ENCODE measurements around the gene KIAA0753.
A peak's percentile ranks its signal among the peaks of the same experiment; 100 is the strongest.
"Not testable (repeated sequence)": the region's sequence is repeated elsewhere in the genome, so short reads cannot be mapped to it uniquely, and the experiment has no call there.

The KIAA0753 gene

DNA sequence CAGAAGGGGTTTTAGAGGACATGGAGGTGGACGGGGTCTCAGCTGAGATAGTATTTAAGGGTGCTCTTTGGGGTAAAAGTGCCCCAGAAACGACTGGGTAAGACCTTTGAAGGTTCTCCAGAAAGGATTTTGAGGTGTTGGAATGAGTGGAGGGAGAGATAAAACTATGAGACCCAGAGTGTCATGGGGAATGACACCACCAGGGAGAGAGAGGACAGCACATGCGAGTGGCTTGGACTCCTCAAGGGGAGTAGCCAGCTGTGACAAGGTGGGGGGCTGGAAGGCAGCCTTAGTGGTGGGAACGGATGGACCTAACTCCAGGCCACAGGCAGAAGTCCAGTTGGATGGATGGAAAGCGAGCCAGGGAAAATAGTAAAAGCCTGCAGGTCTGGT lies 64.9 kb downstream of the KIAA0753 start:
- Histone ChIP-seq H3K4me3 (replicated peaks; ENCODE audit: insufficient read depth, low read length) (no peak overlapping the region), H3K27ac (replicated peaks) (no peak overlapping the region), H3K27me3 (ENCODE audit: insufficient read depth, poor library complexity, severe bottlenecking) (no peaks in the 10 kb centered on the region)
- TF ChIP-seq POLR2AphosphoS5 (IDR thresholded peaks at IDR 0.05; ENCODE audit: low read depth) (no peak), GABPA (IDR thresholded peaks at IDR 0.05; ENCODE audit: low read depth) (no peak), SPI1 (IDR thresholded peaks at IDR 0.05; ENCODE audit: borderline replicate concordance, low read depth) (no peak)
- TF ChIP-seq, protein P1, sequence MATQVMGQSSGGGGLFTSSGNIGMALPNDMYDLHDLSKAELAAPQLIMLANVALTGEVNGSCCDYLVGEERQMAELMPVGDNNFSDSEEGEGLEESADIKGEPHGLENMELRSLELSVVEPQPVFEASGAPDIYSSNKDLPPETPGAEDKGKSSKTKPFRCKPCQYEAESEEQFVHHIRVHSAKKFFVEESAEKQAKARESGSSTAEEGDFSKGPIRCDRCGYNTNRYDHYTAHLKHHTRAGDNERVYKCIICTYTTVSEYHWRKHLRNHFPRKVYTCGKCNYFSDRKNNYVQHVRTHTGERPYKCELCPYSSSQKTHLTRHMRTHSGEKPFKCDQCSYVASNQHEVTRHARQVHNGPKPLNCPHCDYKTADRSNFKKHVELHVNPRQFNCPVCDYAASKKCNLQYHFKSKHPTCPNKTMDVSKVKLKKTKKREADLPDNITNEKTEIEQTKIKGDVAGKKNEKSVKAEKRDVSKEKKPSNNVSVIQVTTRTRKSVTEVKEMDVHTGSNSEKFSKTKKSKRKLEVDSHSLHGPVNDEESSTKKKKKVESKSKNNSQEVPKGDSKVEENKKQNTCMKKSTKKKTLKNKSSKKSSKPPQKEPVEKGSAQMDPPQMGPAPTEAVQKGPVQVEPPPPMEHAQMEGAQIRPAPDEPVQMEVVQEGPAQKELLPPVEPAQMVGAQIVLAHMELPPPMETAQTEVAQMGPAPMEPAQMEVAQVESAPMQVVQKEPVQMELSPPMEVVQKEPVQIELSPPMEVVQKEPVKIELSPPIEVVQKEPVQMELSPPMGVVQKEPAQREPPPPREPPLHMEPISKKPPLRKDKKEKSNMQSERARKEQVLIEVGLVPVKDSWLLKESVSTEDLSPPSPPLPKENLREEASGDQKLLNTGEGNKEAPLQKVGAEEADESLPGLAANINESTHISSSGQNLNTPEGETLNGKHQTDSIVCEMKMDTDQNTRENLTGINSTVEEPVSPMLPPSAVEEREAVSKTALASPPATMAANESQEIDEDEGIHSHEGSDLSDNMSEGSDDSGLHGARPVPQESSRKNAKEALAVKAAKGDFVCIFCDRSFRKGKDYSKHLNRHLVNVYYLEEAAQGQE (IDR thresholded peaks at IDR 0.05; ENCODE audit: insufficient replicate concordance, low read depth) = no peak
- TF ChIP-seq, protein P2, sequence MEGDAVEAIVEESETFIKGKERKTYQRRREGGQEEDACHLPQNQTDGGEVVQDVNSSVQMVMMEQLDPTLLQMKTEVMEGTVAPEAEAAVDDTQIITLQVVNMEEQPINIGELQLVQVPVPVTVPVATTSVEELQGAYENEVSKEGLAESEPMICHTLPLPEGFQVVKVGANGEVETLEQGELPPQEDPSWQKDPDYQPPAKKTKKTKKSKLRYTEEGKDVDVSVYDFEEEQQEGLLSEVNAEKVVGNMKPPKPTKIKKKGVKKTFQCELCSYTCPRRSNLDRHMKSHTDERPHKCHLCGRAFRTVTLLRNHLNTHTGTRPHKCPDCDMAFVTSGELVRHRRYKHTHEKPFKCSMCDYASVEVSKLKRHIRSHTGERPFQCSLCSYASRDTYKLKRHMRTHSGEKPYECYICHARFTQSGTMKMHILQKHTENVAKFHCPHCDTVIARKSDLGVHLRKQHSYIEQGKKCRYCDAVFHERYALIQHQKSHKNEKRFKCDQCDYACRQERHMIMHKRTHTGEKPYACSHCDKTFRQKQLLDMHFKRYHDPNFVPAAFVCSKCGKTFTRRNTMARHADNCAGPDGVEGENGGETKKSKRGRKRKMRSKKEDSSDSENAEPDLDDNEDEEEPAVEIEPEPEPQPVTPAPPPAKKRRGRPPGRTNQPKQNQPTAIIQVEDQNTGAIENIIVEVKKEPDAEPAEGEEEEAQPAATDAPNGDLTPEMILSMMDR (IDR thresholded peaks at IDR 0.05; ENCODE audit: insufficient read depth, low read length) = no peak
- DNase-seq (ENCODE audit: low read depth in 1 of 2, low spot score in 1 of 2) = no peak

DNA sequence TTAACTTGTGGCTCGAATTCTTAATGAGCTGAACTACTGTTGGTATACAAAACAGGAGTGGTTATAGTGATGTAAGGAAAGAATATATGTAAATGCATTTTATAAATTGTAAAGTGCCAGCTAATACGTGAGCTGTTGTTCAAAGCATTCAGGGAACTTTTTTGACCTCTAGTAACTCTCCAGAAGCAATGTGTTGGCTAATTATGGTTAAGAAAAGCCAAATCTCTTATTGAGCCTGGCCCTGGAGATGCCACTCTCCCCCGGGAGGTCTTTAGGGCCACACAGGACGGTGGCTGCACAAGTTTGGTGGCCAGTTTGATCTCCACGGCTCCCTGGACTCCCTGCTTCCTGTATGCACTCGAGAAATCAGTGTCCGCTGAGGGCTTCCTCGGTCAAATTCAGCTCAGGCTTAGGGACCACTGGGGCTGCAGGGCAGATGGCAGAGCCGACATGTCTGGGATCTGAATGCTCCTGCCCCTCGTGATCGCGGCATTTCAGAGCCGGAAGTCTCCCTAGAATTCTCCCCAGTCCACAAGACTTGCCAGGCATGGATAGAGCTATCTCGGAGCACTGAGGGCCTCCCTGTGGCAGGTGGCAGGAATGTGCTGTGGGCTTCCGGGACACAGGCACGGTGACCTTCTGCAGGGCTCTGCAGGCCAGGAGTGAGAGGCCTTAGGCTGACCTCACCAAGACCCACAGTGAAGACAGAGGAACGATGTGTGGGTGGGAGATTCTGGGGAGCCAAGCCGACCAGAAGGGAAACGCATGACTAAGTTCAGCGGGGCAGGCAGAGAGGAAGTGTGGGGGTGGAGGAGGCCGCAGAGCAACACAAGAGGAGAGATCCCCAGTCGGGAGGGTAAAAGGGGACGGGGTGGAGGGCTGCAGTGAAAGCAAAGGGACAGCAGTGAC lies 65.6 kb downstream of the KIAA0753 start:
- TF ChIP-seq POLR2AphosphoS5 (IDR thresholded peaks at IDR 0.05; ENCODE audit: low read depth) = no peak
- TF ChIP-seq SPI1 (IDR thresholded peaks at IDR 0.05; ENCODE audit: borderline replicate concordance, low read depth) = peak; percentile 61; the same call in 1 of the 2 replicates
- no peak for TF ChIP-seq GABPA (IDR thresholded peaks at IDR 0.05; ENCODE audit: low read depth)
- TF ChIP-seq, protein P1 (IDR thresholded peaks at IDR 0.05; ENCODE audit: insufficient replicate concordance, low read depth) = no peak
- TF ChIP-seq, protein P2 (IDR thresholded peaks at IDR 0.05; ENCODE audit: insufficient read depth, low read length) = no peak
- H3K27ac ChIP-seq (replicated peaks) = no peak overlapping the region
- H3K27me3 ChIP-seq (ENCODE audit: insufficient read depth, poor library complexity, severe bottlenecking) = no peaks in the 10 kb centered on the region
- no peak overlapping the region for H3K4me3 ChIP-seq (replicated peaks; ENCODE audit: insufficient read depth, low read length)
- DNase-seq (ENCODE audit: low read depth in 1 of 2, low spot score in 1 of 2) = peak; percentile 35 to 40

DNA sequence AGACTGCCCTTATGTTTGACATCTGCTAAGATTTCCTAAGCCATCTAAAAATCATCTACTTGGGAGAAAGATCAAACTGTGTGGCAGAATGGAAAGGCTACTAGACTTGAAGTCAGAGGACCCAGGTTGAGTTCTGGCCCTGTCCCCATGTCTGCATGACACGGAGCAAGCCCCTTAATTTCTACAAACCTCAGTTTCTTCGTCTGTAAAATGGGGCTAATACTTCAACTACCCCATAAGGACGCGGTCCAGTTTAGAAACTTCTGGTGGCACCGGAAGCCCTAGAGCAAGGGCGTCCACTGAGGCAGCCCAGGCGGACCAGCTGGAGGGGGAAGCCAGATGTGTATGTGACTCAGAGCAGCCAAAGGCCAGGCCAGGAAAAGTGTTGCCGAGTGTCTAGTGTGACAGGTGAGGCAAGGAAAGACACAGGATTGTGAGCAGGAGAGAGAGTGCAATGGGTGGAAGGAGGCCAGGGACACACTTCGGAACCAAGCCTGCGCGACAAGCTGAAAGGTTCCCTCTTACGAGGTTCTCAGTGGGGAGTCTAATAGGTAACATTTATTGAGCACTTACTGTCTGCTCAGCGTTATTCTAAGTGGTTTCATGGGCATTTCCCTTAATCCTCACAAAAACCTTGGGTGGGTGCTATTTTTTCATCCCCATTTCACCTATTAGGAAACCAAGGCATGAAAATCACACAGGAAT lies 66.4 kb downstream of the KIAA0753 start:
- DNase-seq (ENCODE audit: low read depth in 1 of 2, low spot score in 1 of 2) = no peak

DNA sequence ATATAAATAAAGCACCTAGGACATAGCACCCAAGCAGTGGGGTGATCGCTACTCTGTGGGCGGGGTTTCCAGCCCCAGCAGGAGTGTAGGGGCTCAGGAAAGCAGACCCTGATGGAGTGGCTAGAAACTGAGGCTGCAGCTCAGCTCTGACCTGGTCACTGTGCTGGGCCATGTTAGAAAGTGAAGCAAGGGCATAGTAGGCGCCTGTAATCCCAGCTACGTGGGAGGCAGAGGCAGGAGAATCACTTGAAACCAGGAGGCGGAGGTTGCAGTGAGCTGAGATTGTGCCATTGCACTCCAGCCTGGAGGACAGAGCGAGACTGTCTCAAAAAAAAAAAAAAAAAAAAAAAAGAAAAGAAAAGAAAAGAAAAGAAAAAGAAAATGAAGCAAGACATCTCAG lies 67.0 kb downstream of the KIAA0753 start:
- DNase-seq (ENCODE audit: low read depth in 1 of 2, low spot score in 1 of 2); H3K4me3 ChIP-seq (replicated peaks; ENCODE audit: insufficient read depth, low read length); H3K27me3 ChIP-seq (ENCODE audit: insufficient read depth, poor library complexity, severe bottlenecking); H3K27ac ChIP-seq (replicated peaks): not testable (repeated sequence)

More for the DNA sequence above, 66.4 kb downstream of the KIAA0753 start:
- no peak overlapping the region for H3K4me3 ChIP-seq (replicated peaks; ENCODE audit: insufficient read depth, low read length)
- no peak overlapping the region for H3K27ac ChIP-seq (replicated peaks)
- TF ChIP-seq POLR2AphosphoS5 (IDR thresholded peaks at IDR 0.05; ENCODE audit: low read depth) (no peak), GABPA (IDR thresholded peaks at IDR 0.05; ENCODE audit: low read depth) (no peak), SPI1 (IDR thresholded peaks at IDR 0.05; ENCODE audit: borderline replicate concordance, low read depth) (no peak)
- TF ChIP-seq, protein P2 (IDR thresholded peaks at IDR 0.05; ENCODE audit: insufficient read depth, low read length) = no peak
- TF ChIP-seq, protein P1 (IDR thresholded peaks at IDR 0.05; ENCODE audit: insufficient replicate concordance, low read depth) = no peak
- no peaks in the 10 kb centered on the region for H3K27me3 ChIP-seq (ENCODE audit: insufficient read depth, poor library complexity, severe bottlenecking)

All from HL-60 (cell line).